IMR-90 (cell line): ENCODE results near the gene TRPM1. TPM values are rescaled to one million over a fixed set of nuclear protein-coding genes. Genes with fewer than 3 reads are reported as not detected.

ENCODE experiments used
- ATAC-seq: fragments of 200-7000 bp; cut with Tn5 transposase; 2 replicates; pipeline ENCODE4 v1.9.1; 2020; ENCODE audit warnings: low read depth, mild to moderate bottlenecking, moderate library complexity
- BruUV-seq: library from RNA; stranded (reverse); fragments of 400-500 nt; replicated peaks from 2 replicates; lab custom pipeline; 2021; lab: Mats Ljungman, UMichigan
- CTCF ChIA-PET: fragments of 300-600 bp; formaldehyde crosslinking; extraction: SDS; loops from one replicate; lab custom pipeline; 2021; ENCODE audit warnings: antibody characterized with exemption; lab: Yijun Ruan, JAX
- POLR2A ChIA-PET: fragments of 300-600 bp; sonication (Branson Sonifier 250); formaldehyde crosslinking; loops from one replicate; lab custom pipeline; 2022; ENCODE audit warnings: antibody characterized with exemption; ENCODE audit not compliant: unreplicated experiment; lab: Charles Lee
- DNase-seq: peaks from one replicate; pipeline ENCODE4 v3.0.0; 2013
- H2AFZ ChIP-seq: replicated peaks from 2 replicates; pipeline ENCODE3; 2013; ENCODE audit warnings: low read length, mild to moderate bottlenecking; ENCODE audit not compliant: poor library complexity
- H2AK5ac ChIP-seq: 2 replicates; pipeline ENCODE4 v1.6.1; 2013; ENCODE audit warnings: low read depth, low read length, inconsistent platforms
- H2AK9ac ChIP-seq: replicated peaks from 2 replicates; pipeline ENCODE3; 2013; ENCODE audit warnings: mild to moderate bottlenecking, low read depth, low read length, moderate library complexity; ENCODE audit not compliant: poor library complexity
- H2BK120ac ChIP-seq: 2 replicates; pipeline ENCODE4 v1.6.1; 2013; ENCODE audit warnings: low read depth, low read length, inconsistent platforms
- H2BK15ac ChIP-seq: 3 replicates; pipeline ENCODE4 v1.6.1; 2013; ENCODE audit warnings: low read depth, low read length, inconsistent platforms
- H2BK20ac ChIP-seq: 2 replicates; pipeline ENCODE4 v1.6.1; 2013; ENCODE audit warnings: low read depth, mild to moderate bottlenecking, inconsistent platforms, low read length, moderate library complexity
- H2BK5ac ChIP-seq: 2 replicates; pipeline ENCODE4 v1.6.1; 2013; ENCODE audit warnings: mild to moderate bottlenecking, low read depth, low read length, inconsistent platforms; ENCODE audit not compliant: poor library complexity, severe bottlenecking
- H3K14ac ChIP-seq: replicated peaks from 2 replicates; pipeline ENCODE4 v1.6.1; 2013; ENCODE audit warnings: low read depth, low read length, inconsistent platforms
- H3K18ac ChIP-seq: 2 replicates; pipeline ENCODE4 v1.6.1; 2013; ENCODE audit warnings: low read depth, low read length, control low read depth
- H3K23ac ChIP-seq: 2 replicates; pipeline ENCODE4 v1.6.1; 2013; ENCODE audit warnings: low read depth, low read length, inconsistent platforms
- H3K27ac ChIP-seq: 2 replicates; pipeline ENCODE4 v1.5.1; 2013; ENCODE audit warnings: mild to moderate bottlenecking, control low read depth, low read length; ENCODE audit not compliant: insufficient read depth
- H3K27me3 ChIP-seq: 2 replicates; pipeline ENCODE4 v1.6.1; 2013; ENCODE audit warnings: low read length; ENCODE audit not compliant: control insufficient read depth, insufficient read depth
- H3K36me3 ChIP-seq: 2 replicates; pipeline ENCODE4 v1.6.1; 2013; ENCODE audit warnings: low read length, mixed read lengths; ENCODE audit not compliant: control insufficient read depth, insufficient read depth
- H3K4ac ChIP-seq: 2 replicates; pipeline ENCODE4 v1.6.1; 2013; ENCODE audit warnings: low read depth, low read length, inconsistent platforms
- H3K4me1 ChIP-seq: 2 replicates; pipeline ENCODE4 v1.6.1; 2013; ENCODE audit warnings: low read length, mixed read lengths; ENCODE audit not compliant: control insufficient read depth, insufficient read depth
- H3K4me2 ChIP-seq: 2 replicates; pipeline ENCODE4 v1.6.1; 2013; ENCODE audit warnings: low read depth, mild to moderate bottlenecking, control low read depth, low read length, moderate library complexity
- H3K4me3 ChIP-seq: 2 replicates; pipeline ENCODE4 v1.5.1; 2013; ENCODE audit warnings: low read depth, mild to moderate bottlenecking, control low read depth, low read length, moderate library complexity; ENCODE audit not compliant: insufficient read depth
- H3K56ac ChIP-seq: 2 replicates; pipeline ENCODE4 v1.6.1; 2013; ENCODE audit warnings: low read length, inconsistent platforms; ENCODE audit not compliant: insufficient read depth; ENCODE audit errors: extremely low read depth
- H3K79me1 ChIP-seq, 2 experiments: 2 replicates each; pipeline ENCODE4 v1.6.1; 2013; ENCODE audit warnings: low read length in 2 of 2, inconsistent platforms in 1 of 2, low read depth in 1 of 2
- H3K9ac ChIP-seq: 2 replicates; pipeline ENCODE4 v1.6.1; 2013; ENCODE audit warnings: low read depth, low read length, control low read depth
- H3K9me1 ChIP-seq: 2 replicates; pipeline ENCODE4 v1.6.1; 2013; ENCODE audit warnings: low read length, inconsistent platforms; ENCODE audit not compliant: insufficient read depth
- H3K9me3 ChIP-seq: 2 replicates; pipeline ENCODE4 v1.6.1; 2013; ENCODE audit warnings: low read length; ENCODE audit not compliant: control insufficient read depth, insufficient read depth
- H4K20me1 ChIP-seq: 2 replicates; pipeline ENCODE4 v1.6.1; 2013; ENCODE audit warnings: low read length, inconsistent platforms; ENCODE audit not compliant: insufficient read depth
- H4K5ac ChIP-seq: 2 replicates; pipeline ENCODE4 v1.6.1; 2013; ENCODE audit warnings: mild to moderate bottlenecking, low read depth, low read length, control low read depth
- H4K8ac ChIP-seq, 2 experiments: 2 replicates each; pipeline ENCODE4 v1.6.1; 2013; ENCODE audit warnings: low read depth in 2 of 2, low read length in 2 of 2, control low read depth in 1 of 2, inconsistent platforms in 1 of 2
- H4K91ac ChIP-seq: 2 replicates; pipeline ENCODE4 v1.6.1; 2013; ENCODE audit warnings: low read depth, low read length, inconsistent platforms; ENCODE audit not compliant: insufficient read depth
- POLR2A ChIP-seq: IDR thresholded peaks from 2 replicates; pipeline ENCODE4 v1.6.1; 2012; ENCODE audit warnings: mild to moderate bottlenecking, low read depth, low read length
- WGBS, 2 experiments: methylation state at CpG; one replicate each; pipeline versions ENCODE4 v1.1.5 to v1.1.7; 2013; ENCODE audit warnings: missing lambda C conversion rate in 2 of 2; ENCODE audit not compliant: insufficient read length in 1 of 2; ENCODE audit errors: extremely low coverage in 2 of 2; 5-methylcytosine and 5-hydroxymethylcytosine counted together
- dilution Hi-C: fragments of 300-500 bp; cut with HindIII; formaldehyde crosslinking; loops from one replicate; pipeline ENCODE4 v1.14.3; 2018; ENCODE audit warnings: low sequenced_read_pairs; ENCODE audit not compliant: unreplicated experiment
- in situ Hi-C: fragments of 300-500 bp; cut with MboI; formaldehyde crosslinking; loops from 3 replicates; pipeline ENCODE4 v1.14.3; 2019; ENCODE audit warnings: low sequenced_read_pairs, inconsistent platforms, mixed read lengths
- intact Hi-C: fragments of 100-400 bp; cut with micrococcal nuclease; formaldehyde crosslinking; loops from 2 replicates; pipeline ENCODE4 v1.10.0; 2022
- polyA plus RNA-seq, 3 experiments: library from polyadenylated mRNA; depleted of rRNA; stranded (reverse); fragments of >200 nt; gene quantifications; 2 replicates each; pipeline ENCODE4 v1.2.3, GENCODE V29; 2012; ENCODE audit warnings: low replicate concordance in 1 of 3
- total RNA-seq: library from RNA; depleted of rRNA; stranded (reverse); fragments of >200 nt; gene quantifications from 2 replicates; pipeline ENCODE4 v1.2.3, GENCODE V29; 2012

The TRPM1 gene
- total and polyA plus RNA-seq, 2 of the 4 experiments (the other 2 are of a cell fraction), result not detected

GRCh38 chr15:31086344-31086743, 15.2 kb downstream of the TRPM1 start:
- Histone ChIP-seq H4K8ac (no peak overlapping the region), H2AK5ac (no peak overlapping the region), H3K23ac (no peak overlapping the region), H3K18ac (no peak overlapping the region), H3K14ac (no peak overlapping the region), H3K4me1 (peaks cover 3% of the 10 kb centered on the region), H3K27me3 (peaks cover 5% of the 10 kb centered on the region; the same call in 1 of the 2 replicates), H3K9me1 (no peaks in the 10 kb centered on the region), H3K9ac (no peak overlapping the region), H3K56ac (no peak overlapping the region), H2BK15ac (no peak overlapping the region), H3K27ac (no peak overlapping the region), H2AK9ac (no peak overlapping the region), H3K4me2 (no peak overlapping the region), H3K9me3 (peaks cover 2% of the 10 kb centered on the region; the same call in 1 of the 2 replicates), H2BK5ac (no peak overlapping the region), H4K20me1 (no peaks in the 10 kb centered on the region), H2BK120ac (no peak overlapping the region), H3K4me3 (no peak overlapping the region), H3K4ac (no peak overlapping the region), H2AFZ (no peak overlapping the region), H4K91ac (no peak overlapping the region), H3K36me3 (no peaks in the 10 kb centered on the region), H3K79me1 (no peaks in the 10 kb centered on the region), H2BK20ac (no peak overlapping the region), H4K5ac (no peak overlapping the region)
- in situ Hi-C loops (no loop called here), dilution Hi-C loops (no loop called here), intact Hi-C loops (no loop called here)
- no peak for TF ChIP-seq POLR2A
- no CpG with 5 or more reads among the region's 4 CpGs for WGBS, 2 experiments
- ChIA-PET POLR2A (no interaction called here), CTCF (no interaction called here)
- DNase-seq (no peak), ATAC-seq (no peak)
- no TSS peak for BruUV-seq
